GM21619 (cell line): Measurements from ENCODE around the gene PDLIM5.

Experiments
- ATAC-seq: cut with Tn5 transposase; IDR thresholded peaks from one replicate; pipeline ENCODE4 v1.9.1; 2021; ENCODE audit not compliant: unreplicated experiment

Gene PDLIM5

DNA sequence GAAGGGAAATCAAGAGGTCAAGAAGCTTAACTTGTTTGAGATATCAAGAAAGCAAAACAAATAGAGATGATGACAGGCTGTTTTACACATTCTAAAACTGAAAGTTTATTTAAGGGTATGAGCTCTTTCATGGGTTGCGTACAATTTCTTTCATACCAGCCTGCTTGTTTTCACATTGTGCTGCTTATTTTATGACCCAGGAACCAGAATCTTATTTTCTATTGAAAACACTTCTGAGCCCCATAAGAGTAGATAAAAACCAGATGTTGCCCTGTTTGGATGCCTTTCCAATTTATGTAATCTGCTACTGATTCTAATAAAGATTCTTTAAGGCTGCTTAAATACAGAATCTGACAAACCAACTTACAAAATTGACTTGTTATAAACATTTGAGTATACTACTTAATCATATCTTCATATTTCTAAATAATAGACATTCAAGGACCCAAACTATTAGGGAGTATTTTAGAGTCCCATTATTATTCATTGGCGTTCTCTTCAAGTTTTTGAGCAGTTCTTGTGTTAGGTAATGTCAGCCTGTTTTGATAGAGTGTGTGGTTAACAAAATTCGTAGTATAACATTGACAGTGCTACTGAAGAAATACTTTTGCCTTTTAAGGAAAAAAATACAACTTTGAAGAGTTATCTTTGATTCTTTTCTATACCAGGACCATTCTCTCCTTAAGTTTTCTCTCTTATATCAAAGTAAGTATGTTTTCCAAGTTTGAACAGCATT is 74.4 kb downstream of the PDLIM5 start:
- peak; percentile 69 for ATAC-seq

DNA sequence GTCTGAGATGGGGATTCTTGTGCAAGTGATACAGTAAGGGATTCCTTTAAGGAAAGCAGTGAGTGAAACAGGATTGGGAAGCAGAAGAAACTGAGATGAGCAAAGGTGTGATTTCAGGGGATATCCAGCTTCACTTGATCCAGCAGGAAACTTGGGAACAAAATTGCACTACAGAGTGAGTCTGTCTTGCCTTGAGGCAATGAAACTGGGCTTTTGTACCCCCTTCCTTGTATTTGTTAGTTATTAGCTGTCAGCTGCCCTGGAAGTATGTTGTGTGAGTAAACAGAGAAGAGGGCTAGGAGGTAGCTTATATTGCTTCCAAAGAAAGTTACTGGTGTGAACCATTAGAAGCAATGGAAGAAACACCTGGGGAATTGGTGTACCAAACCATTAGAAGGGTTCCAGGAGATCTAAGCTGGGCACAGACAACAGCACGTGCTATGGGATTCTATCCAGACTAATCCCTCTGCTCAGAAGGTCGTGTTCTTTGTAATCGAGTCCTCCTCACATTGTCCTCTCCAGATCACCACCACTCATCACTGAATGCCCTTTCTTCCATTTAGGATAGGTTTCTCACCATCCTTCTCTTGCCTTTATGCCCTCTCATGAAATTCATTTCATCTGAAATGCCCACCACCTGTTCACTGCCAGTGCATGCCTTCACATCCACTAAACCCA is 76.0 kb downstream of the PDLIM5 start:
- no peak for ATAC-seq

DNA sequence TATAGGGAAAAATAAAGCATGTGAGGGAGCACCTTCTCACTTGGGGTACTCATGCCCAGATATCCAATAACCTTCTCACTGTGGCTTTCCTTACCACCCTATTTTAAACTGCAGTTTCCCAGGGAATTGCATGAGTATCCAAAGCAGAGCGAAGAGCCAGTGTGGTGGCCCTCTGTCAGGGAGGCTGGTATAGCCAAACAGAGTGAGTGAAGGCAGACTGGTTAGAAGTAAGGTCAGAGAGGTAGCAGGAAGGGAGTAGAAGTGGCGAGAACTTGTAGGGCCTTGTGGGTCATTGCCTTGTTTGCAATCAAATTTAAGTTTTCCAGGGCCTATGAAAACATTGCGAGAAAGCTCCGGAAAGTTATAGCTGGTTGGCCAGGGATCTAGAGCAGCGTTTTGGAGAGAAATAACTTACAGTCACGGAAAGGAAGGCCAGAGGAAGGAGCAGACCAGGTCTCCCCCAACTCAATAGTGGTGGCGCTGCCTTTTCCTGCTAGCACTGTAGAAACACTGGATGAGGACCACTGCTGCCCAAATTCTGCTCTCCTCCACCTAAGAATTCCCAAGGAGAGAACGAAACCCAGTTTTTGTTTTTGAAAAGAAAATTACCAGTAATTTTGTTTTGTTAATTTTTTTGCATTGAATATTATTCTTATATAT is 77.2 kb downstream of the PDLIM5 start:
- no peak for ATAC-seq

DNA sequence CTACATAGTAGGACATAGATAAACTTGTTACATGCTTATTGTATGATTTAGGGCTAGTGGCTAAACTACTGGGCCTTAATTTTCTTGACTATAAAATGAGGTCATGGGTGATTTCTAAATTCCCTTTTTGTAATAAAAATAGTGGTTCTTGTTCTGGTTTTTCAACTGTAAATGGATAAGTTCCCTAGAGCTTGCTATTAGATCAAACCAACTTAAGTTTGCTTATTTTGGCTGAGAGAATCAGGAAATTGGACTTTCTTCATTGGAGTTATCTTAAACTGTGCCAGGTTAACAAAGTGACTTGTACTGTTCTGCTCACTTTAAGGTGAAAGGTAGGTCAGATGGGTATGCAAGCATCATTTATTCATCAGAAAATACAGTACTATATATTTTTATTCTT is 78.3 kb downstream of the PDLIM5 start:
- ATAC-seq: no peak

DNA sequence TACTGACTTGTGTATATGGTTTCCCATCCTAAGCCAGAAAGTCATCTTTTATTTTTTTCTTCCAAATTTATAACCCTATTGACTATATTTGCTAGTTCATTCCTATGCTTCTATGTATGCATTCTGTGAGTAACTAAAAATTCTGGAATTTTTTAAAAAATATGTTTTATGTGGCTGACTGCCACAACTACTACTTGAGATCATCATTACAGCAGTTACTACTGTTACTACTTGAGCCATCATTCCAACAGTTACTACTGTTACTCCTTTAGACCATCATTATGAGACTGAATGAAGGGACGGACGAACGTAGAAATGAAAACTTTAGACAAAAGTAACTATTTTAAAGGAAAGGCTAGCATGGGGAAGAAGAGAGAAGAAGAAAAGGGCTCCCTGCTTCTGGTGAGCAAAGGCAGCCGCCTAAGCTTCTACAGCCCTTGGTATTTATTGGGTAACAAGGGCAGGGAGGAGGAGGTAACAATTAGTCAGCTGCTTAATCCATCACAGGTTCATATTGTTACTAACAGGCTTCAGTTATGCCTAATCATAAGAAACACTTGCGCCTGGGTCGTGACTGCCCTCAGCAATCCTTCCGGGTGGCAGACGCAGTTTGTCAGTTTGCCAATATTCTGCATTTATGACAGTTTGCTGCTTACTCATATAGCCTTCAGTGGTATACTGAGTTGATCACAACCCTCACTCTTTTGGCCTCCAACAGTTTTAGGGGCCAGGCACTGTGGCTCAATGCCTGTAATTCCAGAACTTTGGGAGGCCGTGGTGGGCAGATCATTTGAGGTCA is 80.4 kb downstream of the PDLIM5 start:
- ATAC-seq: no peak

DNA sequence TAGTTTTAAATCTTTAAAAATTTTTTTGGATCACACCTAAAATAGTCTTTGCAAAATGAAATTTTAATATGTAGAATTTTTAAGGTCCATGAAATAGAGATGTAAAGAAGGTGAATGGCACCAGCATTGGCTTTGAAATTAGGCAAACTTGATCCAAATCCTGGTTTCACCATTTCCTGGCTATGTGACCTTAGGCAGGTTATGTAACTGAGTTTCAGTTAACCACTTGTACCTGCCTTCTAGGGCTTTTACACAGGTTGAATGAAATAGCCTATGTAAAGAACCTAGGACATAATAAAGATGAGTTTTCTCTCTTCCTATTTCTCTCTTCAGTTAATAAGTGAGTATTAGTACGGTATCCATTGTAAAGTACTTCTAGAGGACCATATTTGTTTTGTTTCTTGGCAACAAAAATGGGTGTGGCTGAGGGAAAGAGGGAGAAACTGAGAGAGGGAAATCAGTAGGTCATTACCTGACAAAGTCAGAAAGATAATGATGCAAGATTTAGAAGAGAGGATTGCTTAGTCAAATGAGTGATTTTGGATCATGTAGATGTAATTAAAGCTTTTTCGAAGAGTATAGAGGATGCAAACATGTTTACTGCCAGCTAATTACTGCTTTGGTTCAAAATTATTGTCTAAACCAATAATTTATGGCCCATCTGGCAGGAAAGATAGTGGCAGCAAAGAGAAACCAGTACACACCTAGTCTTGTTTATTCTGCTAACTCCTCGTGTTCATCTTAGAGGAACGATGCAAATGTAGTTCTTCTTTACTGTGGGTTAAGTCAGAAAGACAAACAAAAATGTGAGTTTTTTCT is 81.9 kb downstream of the PDLIM5 start:
- no peak for ATAC-seq

DNA sequence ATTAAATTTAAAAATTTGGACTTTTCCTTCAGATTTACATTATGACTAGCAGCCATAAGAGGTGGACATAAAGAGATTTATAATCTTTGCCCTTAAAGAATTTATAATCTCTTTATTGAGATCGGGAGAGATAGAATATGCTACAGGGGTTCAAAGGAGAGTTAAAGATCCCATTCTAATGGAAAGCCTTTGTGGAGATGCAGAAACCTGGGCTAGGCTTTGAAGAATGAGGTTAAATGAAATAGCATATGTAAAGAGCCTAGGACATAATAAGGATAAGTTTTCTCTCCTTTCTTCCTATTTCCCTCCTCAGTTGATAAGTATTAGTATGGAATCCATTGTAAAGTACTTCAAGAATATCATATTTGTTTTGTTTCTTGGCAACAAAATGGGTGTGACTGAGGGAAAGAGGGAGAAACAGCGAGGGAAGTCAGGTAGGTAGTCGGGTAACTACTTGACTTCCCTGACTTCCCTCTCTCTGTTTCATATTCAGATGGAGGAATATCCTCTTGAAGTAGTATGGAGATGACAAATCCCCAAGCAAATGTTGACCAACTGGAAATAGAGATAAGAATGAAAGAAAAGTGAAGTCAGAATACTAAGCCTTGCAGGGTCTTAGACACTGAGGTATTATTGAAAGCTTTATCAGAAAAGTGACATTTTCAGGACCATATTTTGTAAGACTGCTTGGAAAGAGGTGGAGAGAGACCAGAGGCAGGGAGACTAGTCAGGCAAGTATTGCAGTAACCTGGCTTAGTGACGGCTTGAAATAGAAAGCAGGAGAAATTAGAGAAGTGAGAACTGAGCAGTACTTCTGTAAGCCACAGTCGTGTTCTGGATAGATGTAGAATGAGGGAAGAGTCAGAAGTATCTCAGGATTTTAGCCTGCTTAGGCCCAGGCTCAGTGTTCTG is 82.9 kb downstream of the PDLIM5 start:
- peak; percentile 90 for ATAC-seq

DNA sequence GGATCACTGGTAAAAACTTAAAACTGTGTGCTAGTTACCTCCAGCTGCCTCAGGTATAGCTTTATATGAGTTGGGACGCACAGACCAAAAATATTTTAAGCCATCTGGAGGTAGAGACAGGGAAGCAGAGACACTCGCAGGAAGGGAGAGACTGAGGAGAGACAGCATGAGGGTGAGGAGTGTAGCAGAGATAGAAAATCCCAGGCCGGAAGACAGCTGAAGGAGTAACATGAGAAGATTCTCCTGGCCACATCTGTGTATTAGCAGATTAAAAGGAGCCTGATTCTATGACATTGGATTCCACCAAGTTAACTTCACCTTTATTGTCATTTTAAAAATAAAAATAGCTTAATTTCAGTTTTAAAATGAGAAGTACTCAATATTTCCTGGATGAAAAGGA is 84.3 kb downstream of the PDLIM5 start:
- no peak for ATAC-seq

DNA sequence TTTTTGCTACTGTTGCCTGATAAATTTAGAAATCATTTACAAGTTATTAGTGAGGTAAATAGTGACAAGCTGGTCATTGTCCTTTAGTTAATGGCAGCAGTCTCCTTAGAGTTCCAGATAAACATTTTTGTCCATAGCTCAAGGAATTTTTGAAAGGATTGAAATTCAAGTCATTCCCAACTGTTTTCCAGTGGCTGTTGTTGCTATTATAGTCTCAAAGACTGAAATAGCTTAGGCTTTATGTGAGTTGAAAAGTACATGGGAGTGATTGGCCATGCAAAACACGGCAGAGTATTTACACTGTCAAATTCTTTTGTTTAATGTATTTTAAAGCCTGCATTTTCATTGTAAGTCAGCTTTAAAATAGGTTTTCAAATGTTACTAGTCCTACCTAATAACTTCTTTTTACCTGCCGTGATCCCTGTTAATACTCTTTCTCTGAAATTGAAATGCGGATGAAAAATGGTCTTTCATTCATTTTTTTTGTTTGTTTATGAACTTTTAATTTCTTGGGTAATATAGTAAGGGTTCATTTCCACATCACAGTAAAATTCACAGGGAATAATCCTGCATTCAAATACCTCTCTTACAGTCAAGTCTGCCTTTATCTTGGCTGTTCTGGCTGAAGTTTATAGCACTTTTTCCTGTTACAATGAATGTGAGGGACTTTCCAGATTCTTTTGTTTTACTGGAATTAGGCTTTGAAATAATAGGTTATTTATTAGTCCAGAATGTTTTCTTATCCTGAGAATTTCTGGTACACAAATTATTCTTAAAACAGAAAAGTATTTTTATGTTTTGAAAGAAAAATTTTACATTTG is 85.1 kb downstream of the PDLIM5 start:
- ATAC-seq: no peak

DNA sequence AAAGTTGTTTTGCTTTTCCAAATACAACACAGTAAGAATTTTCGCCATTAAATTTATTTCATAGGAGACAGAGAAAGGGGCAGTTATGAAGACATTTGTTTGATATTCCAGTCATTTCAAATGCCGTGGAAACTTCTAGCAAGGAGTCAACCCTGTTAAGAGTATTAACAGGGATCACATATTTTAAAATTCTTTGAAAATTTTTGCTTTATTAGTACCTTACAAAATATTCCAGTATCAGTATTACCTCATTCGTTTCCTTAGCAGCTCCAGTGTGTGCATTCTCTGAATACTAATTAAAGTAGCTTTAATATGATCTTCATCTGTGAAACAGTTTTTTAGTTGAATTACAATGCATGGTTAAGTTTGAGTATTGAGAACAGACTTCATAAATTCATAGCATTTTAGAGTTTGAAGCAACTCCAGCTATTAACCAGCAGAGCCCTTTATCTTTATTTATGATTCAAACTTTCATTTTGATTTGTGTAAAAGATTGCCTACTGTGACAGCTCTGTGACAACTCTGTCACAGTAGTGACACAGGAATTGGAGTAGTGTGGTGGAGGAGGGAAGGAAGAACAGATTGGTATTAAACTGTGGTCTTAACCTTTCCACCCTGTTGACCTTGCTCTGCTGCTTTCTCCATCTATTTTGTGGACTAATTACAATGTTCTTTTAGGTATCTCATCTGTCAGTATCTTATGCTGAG is 86.3 kb downstream of the PDLIM5 start:
- no peak for ATAC-seq

DNA sequence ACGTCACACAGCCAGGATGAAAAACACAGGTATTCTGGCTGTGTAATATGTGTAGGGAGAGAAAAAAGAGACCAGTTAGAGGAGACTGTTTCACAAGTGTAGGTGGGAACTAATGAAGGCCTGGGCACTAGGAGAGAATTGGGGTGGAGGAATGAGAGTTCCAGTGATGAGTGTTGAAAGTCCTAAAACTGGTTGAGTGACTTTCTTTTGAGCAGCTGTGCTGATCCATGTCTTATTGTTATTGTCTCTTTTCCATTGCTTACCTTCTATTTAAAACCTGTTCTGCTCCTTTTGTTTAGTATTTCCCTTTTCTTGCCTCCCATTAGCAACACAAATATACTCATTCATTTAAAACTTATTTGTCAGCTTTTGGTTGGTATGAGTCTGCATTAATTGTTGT is 88.7 kb downstream of the PDLIM5 start:
- no peak for ATAC-seq

DNA sequence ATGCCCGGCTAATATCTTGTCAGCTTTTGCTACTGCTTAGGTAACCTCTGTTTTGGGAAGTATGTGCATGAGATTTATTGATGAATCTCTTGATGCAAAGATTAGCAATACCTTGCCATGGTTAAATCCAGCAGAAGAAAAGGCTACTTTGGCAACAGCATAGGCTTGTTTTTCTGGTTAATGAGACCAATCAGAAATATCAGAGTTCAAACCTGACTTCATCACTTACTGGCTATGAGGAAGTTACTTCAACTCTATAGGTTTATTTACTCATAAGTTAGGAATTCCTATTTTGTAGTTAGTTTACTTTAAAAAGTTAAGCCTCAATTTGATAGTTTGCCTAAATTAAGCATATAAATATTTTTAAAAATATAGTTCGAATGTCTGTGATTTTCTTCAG is 93.1 kb downstream of the PDLIM5 start:
- no peak for ATAC-seq

DNA sequence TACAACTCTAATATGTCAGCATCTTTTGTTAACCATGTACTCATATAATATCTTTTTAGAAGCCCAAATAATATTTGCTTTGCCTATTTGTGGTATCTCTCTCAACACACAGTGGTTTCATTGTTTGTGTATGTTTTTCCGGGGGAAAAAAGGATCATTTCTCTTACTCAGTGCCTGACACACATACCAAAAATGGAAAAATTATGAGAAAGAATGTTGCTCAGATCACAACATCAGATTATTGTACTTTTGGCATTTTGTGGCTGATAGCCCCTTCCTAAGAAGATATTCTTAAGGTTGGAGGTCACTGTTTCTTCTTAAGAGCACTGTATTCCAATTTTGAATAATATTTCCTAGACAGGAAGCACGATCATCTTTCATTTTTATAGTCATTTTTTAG is 93.6 kb downstream of the PDLIM5 start:
- ATAC-seq: no peak

DNA sequence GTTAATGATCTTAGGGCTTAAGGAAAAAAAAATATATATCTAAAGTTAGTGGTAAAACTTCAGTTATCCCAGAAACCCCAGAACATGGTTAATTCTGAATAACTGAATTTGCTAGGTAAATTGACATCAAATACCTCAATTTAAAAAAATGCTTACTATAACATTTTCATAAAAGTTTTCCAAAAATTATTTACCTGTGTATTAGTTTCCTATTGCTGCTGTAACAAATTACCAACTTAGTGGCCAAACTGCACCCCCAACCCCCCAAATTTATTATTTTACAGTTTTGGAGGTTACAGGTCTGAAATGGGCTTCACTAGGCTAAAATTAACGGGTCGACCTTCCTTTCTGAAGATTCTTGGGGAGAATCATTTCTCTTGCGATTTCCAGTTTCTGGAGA is 95.2 kb downstream of the PDLIM5 start:
- ATAC-seq: no peak

DNA sequence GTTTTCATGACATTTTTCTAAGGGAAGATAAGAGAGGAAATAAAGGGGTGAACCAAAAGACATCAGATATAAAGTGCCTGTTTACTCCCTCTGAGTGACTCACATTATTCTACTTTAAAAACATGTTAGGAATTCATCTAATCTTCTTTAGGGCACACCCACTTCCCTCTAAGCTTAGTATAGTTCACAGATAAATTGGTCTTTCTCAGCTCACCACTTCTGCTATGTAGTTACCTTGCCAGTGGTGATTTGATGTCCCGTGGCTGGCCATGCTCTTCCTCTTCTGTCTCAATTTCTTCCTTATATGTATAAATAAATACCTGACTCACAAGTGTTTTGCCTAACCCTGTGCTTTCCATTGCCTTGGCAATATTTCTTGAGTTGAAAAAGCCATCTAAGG is 96.8 kb downstream of the PDLIM5 start:
- no peak for ATAC-seq

DNA sequence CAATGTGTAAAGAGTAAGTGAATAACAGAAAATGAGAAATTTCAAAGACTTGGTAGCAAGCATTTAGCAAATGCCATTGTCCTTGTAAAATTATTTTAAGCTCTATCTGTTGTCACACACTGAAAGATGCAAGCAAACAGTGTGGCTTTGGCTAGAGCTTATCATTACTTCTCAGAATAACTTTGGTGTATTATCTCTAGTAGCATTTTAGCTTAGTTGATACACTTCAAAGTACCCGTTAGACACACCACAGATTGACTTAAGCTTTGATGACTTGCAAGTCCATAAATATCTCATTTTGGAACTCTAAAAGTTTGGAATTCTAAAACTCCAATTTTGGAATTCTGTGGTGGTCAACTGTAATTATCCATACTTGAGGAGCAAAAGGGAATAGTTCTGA is 98.6 kb downstream of the PDLIM5 start:
- no peak for ATAC-seq

DNA sequence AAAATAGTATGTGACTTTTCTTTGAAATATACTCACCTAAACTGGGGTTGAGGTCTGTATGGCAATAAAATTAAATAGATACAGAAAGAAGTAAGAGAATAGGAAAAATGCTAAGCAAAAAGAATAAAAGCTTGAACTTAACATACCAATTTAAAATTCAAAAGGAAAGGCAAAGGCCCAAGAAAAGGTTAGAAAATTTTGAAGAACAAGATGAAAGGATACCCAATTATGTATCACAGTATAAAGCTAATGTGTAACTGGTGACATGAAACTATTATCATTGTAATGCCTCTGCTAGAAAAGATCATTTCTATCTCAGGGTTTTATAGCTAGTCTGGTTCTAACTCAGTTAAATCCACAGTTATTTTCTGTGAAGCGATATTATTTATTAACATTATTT is 99.1 kb downstream of the PDLIM5 start:
- ATAC-seq: no peak
